ENCODE measurements around the gene FANCE.

- TF ChIP-seq, protein P1, sequence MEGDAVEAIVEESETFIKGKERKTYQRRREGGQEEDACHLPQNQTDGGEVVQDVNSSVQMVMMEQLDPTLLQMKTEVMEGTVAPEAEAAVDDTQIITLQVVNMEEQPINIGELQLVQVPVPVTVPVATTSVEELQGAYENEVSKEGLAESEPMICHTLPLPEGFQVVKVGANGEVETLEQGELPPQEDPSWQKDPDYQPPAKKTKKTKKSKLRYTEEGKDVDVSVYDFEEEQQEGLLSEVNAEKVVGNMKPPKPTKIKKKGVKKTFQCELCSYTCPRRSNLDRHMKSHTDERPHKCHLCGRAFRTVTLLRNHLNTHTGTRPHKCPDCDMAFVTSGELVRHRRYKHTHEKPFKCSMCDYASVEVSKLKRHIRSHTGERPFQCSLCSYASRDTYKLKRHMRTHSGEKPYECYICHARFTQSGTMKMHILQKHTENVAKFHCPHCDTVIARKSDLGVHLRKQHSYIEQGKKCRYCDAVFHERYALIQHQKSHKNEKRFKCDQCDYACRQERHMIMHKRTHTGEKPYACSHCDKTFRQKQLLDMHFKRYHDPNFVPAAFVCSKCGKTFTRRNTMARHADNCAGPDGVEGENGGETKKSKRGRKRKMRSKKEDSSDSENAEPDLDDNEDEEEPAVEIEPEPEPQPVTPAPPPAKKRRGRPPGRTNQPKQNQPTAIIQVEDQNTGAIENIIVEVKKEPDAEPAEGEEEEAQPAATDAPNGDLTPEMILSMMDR (IDR thresholded peaks at IDR 0.05), result no peak
- no peak for TF ChIP-seq POLR2A (IDR thresholded peaks at IDR 0.05)
Measured at GRCh38 chr6:35451354-35452182, 570 bp upstream of the FANCE start.
